ENCODE data around the gene PSMC3. TPM values are rescaled to one million over a fixed set of nuclear protein-coding genes. Genes with fewer than 3 reads are reported as not detected.

PSMC3 gene
- total RNA-seq, 1 experiment from 2014 or later, result 181 TPM

GRCh38 chr11:47373876-47374719, 52.1 kb downstream of the PSMC3 start:
- no peaks in the 10 kb centered on the region for H3K9me3 ChIP-seq (ENCODE audit: control insufficient read depth, insufficient read depth, low read depth, low read length)
- no peaks in the 10 kb centered on the region for H3K27me3 ChIP-seq (ENCODE audit: control insufficient read depth, insufficient read depth, low read length)
- H3K27ac ChIP-seq (ENCODE audit: low read length), result no peak overlapping the region
- POLR2A ChIA-PET, result interaction anchor here (0.6 kb wide), 1 partner anchor 356 kb away, joined by 6 read pairs; no protein-coding TSS in a partner anchor
- ATAC-seq (peak; percentile 95), DNase-seq (ENCODE audit: low read depth, low spot score) (peak; percentile 33)
- H3K36me3 ChIP-seq (ENCODE audit: control insufficient read depth, insufficient read depth, low read length), result no peaks in the 10 kb centered on the region
- TF ChIP-seq TCF7L2 (IDR thresholded peaks at IDR 0.05; ENCODE audit: low read depth, low read length), result no peak
- TF ChIP-seq, protein P1, sequence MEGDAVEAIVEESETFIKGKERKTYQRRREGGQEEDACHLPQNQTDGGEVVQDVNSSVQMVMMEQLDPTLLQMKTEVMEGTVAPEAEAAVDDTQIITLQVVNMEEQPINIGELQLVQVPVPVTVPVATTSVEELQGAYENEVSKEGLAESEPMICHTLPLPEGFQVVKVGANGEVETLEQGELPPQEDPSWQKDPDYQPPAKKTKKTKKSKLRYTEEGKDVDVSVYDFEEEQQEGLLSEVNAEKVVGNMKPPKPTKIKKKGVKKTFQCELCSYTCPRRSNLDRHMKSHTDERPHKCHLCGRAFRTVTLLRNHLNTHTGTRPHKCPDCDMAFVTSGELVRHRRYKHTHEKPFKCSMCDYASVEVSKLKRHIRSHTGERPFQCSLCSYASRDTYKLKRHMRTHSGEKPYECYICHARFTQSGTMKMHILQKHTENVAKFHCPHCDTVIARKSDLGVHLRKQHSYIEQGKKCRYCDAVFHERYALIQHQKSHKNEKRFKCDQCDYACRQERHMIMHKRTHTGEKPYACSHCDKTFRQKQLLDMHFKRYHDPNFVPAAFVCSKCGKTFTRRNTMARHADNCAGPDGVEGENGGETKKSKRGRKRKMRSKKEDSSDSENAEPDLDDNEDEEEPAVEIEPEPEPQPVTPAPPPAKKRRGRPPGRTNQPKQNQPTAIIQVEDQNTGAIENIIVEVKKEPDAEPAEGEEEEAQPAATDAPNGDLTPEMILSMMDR (IDR thresholded peaks at IDR 0.05), result peak; percentile 98
- no peak overlapping the region for H3K4me3 ChIP-seq (ENCODE audit: low read depth in 2 of 2, low read length in 2 of 2)
- in situ Hi-C loops (cut with HindIII; ENCODE audit: low pct_unique_long_range_greater_than_20kb, low sequenced_read_pairs), result no loop called here
- intact Hi-C loops (cut with micrococcal nuclease; ENCODE audit: unreplicated experiment), result loop anchor here (5.0 kb wide), 1 partner anchor 78 kb away; no protein-coding TSS in a partner anchor
- no TSS peak for BruUV-seq (replicated peaks)
- CTCF ChIA-PET, result interaction anchor here (0.8 to 1.5 kb wide), 5 partner anchors 9 to 80 kb away, joined by 3 to 8 read pairs (median 5); no protein-coding TSS in a partner anchor
- H3K4me1 ChIP-seq (ENCODE audit: control insufficient read depth, insufficient read depth, low read length), result no peaks in the 10 kb centered on the region; the same call in 1 of the 2 replicates

GRCh38 chr11:47372422-47372821, 53.8 kb downstream of the PSMC3 start:
- in situ Hi-C loops (cut with HindIII; ENCODE audit: low pct_unique_long_range_greater_than_20kb, low sequenced_read_pairs), result no loop called here

More at GRCh38 chr11:47372422-47372821, 53.8 kb downstream of the PSMC3 start:
- BruUV-seq (replicated peaks), result no TSS peak
- H3K4me3 ChIP-seq (ENCODE audit: low read depth in 2 of 2, low read length in 2 of 2), result no peak overlapping the region
- CTCF ChIA-PET, result no interaction called here
- H3K9me3 ChIP-seq (ENCODE audit: control insufficient read depth, insufficient read depth, low read depth, low read length), result no peaks in the 10 kb centered on the region
- H3K4me1 ChIP-seq (ENCODE audit: control insufficient read depth, insufficient read depth, low read length), result no peaks in the 10 kb centered on the region; the same call in 1 of the 2 replicates
- no peak for ATAC-seq
- POLR2A ChIA-PET, result no interaction called here
- H3K27ac ChIP-seq (ENCODE audit: low read length), result no peak overlapping the region
- intact Hi-C loops (cut with micrococcal nuclease; ENCODE audit: unreplicated experiment), result loop anchor here (5.0 kb wide), 1 partner anchor 80 kb away; no protein-coding TSS in a partner anchor
- no peaks in the 10 kb centered on the region for H3K27me3 ChIP-seq (ENCODE audit: control insufficient read depth, insufficient read depth, low read length)
- TF ChIP-seq, protein P1 (IDR thresholded peaks at IDR 0.05), result no peak
- TF ChIP-seq TCF7L2 (IDR thresholded peaks at IDR 0.05; ENCODE audit: low read depth, low read length) (no peak), POLR2AphosphoS5 (IDR thresholded peaks at IDR 0.05; ENCODE audit: low read depth, low read length) (no peak), SIN3A (IDR thresholded peaks at IDR 0.05; ENCODE audit: borderline replicate concordance, insufficient read depth, low read depth, low read length) (no peak), REST (IDR thresholded peaks at IDR 0.05; ENCODE audit: insufficient read depth in 1 of 2, low read depth in 2 of 2, low read length in 1 of 2) (no peak)
- H3K36me3 ChIP-seq (ENCODE audit: control insufficient read depth, insufficient read depth, low read length), result no peaks in the 10 kb centered on the region
- no peak for DNase-seq (ENCODE audit: low read depth, low spot score)
